ENCODE results near the gene LMNTD2. TPM values are rescaled to one million over a fixed set of nuclear protein-coding genes. Genes with fewer than 3 reads are reported as not detected.
A peak's percentile ranks its signal among the peaks of the same experiment; 100 is the strongest.

The LMNTD2 gene
- total RNA-seq, 1 experiment from 2014 or later: 4.0 TPM

GRCh38 chr11:575996-576768 is 15.6 kb upstream of the LMNTD2 start, which contains the start of gene PHRF1 (continued):
- TF ChIP-seq, protein P1, sequence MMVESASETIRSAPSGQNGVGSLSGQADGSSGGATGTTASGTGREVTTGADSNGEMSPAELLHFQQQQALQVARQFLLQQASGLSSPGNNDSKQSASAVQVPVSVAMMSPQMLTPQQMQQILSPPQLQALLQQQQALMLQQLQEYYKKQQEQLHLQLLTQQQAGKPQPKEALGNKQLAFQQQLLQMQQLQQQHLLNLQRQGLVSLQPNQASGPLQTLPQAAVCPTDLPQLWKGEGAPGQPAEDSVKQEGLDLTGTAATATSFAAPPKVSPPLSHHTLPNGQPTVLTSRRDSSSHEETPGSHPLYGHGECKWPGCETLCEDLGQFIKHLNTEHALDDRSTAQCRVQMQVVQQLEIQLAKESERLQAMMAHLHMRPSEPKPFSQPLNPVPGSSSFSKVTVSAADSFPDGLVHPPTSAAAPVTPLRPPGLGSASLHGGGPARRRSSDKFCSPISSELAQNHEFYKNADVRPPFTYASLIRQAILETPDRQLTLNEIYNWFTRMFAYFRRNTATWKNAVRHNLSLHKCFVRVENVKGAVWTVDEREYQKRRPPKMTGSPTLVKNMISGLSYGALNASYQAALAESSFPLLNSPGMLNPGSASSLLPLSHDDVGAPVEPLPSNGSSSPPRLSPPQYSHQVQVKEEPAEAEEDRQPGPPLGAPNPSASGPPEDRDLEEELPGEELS (CRISPR knock-in tag; IDR thresholded peaks at IDR 0.05): peak; percentile 69; the same call in 1 of the 2 replicates
- TF ChIP-seq ELF4 (CRISPR knock-in tag; IDR thresholded peaks at IDR 0.05; ENCODE audit: low read depth): no peak
- 0 out of 2 replicates have a peak, but pooled peaks have one; percentile 19 for TF ChIP-seq FOXP1 (CRISPR knock-in tag; IDR thresholded peaks at IDR 0.05; ENCODE audit: borderline replicate concordance)
- TF ChIP-seq E2F4 (CRISPR knock-in tag; IDR thresholded peaks at IDR 0.05; ENCODE audit: borderline replicate concordance, low read depth): peak; percentile 60; the same call in 1 of the 2 replicates
- peak; percentile 67 for TF ChIP-seq GABPB1 (CRISPR knock-in tag; IDR thresholded peaks at IDR 0.05)
- TF ChIP-seq, protein P2, sequence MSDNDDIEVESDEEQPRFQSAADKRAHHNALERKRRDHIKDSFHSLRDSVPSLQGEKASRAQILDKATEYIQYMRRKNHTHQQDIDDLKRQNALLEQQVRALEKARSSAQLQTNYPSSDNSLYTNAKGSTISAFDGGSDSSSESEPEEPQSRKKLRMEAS (CRISPR knock-in tag; IDR thresholded peaks at IDR 0.05): 0 out of 2 replicates have a peak, but pooled peaks have one; percentile 6
- peak; percentile 55; the same call in 1 of the 2 replicates for TF ChIP-seq E2F5 (CRISPR knock-in tag; IDR thresholded peaks at IDR 0.05)
- peak; percentile 83 for TF ChIP-seq SP1 (CRISPR knock-in tag; conservative IDR thresholded peaks at IDR 0.05)
- TF ChIP-seq, protein P3, sequence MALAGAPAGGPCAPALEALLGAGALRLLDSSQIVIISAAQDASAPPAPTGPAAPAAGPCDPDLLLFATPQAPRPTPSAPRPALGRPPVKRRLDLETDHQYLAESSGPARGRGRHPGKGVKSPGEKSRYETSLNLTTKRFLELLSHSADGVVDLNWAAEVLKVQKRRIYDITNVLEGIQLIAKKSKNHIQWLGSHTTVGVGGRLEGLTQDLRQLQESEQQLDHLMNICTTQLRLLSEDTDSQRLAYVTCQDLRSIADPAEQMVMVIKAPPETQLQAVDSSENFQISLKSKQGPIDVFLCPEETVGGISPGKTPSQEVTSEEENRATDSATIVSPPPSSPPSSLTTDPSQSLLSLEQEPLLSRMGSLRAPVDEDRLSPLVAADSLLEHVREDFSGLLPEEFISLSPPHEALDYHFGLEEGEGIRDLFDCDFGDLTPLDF (CRISPR knock-in tag; IDR thresholded peaks at IDR 0.05): no peak
- no peak for TF ChIP-seq ZNF532 (CRISPR knock-in tag; IDR thresholded peaks at IDR 0.05; ENCODE audit: borderline replicate concordance)
- no peak for TF ChIP-seq EMX1 (CRISPR knock-in tag; IDR thresholded peaks at IDR 0.05)
- no peak for TF ChIP-seq ATF1 (CRISPR knock-in tag; IDR thresholded peaks at IDR 0.05)

DNA sequence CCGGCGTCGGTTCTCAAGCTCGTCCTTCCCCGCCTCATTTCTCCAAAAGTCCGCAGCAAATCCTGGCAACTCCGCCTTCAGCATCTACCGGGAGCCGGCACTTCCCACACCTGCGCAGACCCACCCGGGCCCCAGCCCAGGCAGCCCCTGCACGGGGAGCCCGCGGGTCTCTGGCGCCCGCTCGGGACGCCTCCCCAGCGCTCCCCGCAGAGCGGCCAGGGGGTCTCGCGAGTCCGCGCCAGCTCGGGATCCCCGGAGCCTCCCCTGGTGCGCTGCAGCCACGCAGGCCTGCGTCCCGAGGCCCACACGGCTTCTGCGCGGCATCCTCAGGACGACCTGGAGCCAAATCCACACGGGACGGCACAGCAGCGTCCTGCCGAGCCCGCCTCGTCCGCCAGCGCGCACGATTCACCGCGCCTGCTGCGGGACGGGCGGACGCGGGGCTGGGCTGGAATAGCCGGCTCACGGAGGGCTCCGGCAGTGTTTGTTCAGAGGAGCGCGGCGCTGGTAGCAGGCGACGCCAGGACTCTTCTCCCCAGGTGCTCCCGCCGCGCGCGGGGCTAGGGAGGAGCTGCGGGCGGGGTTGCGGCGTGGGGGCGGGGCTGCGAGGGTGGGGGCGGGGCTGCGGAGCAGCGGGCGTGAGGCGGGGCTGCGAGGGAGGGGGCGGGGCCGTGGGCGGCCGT is 14.9 kb upstream of the LMNTD2 start:
- DNase-seq (ENCODE audit: low spot score): peak; percentile 74
- no peak overlapping the region for H3K27ac Mint-ChIP-seq
- TF ChIP-seq, protein P4, sequence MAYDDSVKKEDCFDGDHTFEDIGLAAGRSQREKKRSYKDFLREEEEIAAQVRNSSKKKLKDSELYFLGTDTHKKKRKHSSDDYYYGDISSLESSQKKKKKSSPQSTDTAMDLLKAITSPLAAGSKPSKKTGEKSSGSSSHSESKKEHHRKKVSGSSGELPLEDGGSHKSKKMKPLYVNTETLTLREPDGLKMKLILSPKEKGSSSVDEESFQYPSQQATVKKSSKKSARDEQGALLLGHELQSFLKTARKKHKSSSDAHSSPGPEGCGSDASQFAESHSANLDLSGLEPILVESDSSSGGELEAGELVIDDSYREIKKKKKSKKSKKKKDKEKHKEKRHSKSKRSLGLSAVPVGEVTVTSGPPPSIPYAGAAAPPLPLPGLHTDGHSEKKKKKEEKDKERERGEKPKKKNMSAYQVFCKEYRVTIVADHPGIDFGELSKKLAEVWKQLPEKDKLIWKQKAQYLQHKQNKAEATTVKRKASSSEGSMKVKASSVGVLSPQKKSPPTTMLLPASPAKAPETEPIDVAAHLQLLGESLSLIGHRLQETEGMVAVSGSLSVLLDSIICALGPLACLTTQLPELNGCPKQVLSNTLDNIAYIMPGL (CRISPR knock-in tag; IDR thresholded peaks at IDR 0.05): 0 out of 2 replicates have a peak, but pooled peaks have one; percentile 35
- TF ChIP-seq RORB (CRISPR knock-in tag; IDR thresholded peaks at IDR 0.05) (no peak), FOXK1 (CRISPR knock-in tag; IDR thresholded peaks at IDR 0.05) (0 out of 2 replicates have a peak, but pooled peaks have one; percentile 21), ERG (CRISPR knock-in tag; IDR thresholded peaks at IDR 0.05) (no peak), ZNF416 (CRISPR knock-in tag; IDR thresholded peaks at IDR 0.05) (no peak), GRHL2 (CRISPR knock-in tag; IDR thresholded peaks at IDR 0.05; ENCODE audit: insufficient replicate concordance, severe bottlenecking) (no peak), FOXJ3 (CRISPR knock-in tag; IDR thresholded peaks at IDR 0.05; ENCODE audit: borderline replicate concordance) (no peak)

More for the DNA sequence above, 14.9 kb upstream of the LMNTD2 start:
- Mint-ChIP-seq H3K4me1 (peaks cover 38% of the 10 kb centered on the region), H3K9me3 (no peaks in the 10 kb centered on the region), H3K36me3 (0 out of 2 replicates have a peak, but pooled peaks cover 5% of the 10 kb centered on the region), H3K4me3 (peak overlapping the region; percentile 88), H3K27me3 (ENCODE audit: low read depth) (peaks cover 22% of the 10 kb centered on the region)
- ATAC-seq: peak; percentile 40
- CTCF ChIA-PET: interaction anchor here (0.6 to 2.0 kb wide), 16 partner anchors 10 to 368 kb away, joined by 3 to 29 read pairs (median 3); partner anchors contain the start of genes BET1L, CEND1, IRF7 and PNPLA2
- POLR2A ChIA-PET: interaction anchor here (0.7 to 1.5 kb wide), 8 partner anchors 10 to 119 kb away, joined by 3 to 5 read pairs (median 3); partner anchors contain the start of gene DEAF1

Measured in WTC11 (cell line).